ENCODE results near the gene THAP8.

THAP8 gene

DNA sequence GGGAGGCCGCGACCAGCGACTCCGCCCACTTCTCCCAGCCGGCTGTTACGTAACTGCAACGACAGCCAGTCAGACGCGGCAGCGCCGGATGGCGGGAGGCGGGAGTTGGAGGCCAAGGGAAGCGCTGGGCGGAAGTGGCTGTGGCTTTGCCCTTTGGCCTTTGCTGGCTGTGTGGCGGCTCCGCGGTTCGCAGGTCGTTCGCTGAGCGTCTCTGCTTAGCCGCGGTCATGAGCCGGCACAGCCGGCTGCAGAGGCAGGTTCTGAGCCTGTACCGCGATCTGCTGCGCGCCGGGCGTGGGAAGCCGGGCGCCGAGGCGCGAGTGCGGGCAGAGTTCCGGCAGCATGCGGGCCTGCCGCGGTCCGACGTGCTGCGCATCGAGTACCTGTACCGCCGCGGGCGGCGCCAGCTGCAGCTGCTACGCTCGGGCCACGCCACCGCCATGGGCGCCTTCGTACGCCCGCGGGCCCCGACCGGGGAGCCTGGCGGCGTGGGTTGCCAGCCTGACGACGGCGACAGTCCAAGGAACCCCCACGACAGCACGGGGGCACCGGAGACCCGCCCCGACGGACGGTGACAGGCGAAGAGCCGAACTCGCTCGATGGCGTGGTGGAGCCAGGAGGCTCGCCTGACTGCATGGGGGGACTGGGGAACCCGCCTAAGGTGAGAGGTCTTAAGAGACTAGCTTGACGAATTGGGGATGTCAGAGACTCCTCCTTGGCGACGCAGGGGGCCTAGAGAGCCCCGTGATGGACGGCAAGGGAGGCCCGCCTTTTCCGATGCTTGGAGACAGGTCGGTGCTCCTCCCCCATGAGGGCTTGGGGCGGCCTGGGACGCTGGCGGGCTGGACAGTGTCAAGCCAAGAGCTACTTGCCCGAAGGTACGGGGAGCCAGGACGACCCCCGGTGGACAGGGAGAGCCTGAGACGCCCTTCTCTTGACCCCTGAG, 58.8 kb downstream of the THAP8 start, which contains the start of gene SDHAF1:
TSS of gene SDHAF1 (plus strand) at position 141 of the 946 bp plus-strand sequence. CDS start at position 228, 87 bp downstream.
- peak; percentile 97 for DNase-seq (ENCODE audit: low spot score)

DNA sequence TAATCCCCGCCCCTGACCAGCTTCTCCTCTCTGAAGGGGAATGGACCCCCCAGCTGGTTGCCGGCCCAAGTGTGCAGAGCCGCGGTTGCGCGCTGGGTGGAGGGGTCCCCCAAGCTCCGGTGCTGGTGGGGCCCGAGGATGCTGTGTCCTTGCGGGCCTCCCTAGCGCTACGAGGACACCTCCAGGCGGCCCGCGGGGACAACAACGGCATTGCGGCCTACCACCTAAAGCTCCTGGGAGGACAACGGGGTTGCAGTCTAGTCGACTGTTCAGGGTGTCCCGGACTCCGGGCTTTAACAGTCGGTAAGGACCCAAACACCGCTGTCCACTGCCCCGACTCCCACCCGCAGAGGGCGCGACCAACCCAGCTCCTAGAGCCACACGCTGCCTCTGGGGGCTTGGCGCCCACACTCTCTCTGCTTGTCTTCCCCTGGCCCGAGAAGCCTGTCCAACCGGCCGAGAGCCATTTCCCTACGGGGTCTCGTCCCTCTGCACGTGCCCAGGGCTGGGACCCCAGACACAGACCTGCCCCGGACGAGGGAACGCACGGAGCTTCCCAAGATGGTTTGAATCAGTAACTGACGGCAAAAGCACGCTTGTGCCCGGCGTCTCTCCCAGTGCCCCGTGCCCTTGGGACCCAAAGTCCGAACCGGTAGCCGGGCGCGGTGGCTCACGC, 60.0 kb downstream of the THAP8 start:
- DNase-seq (ENCODE audit: low spot score) = peak; percentile 27

GRCh38 chr19:35992907-35993765, 60.9 kb downstream of the THAP8 start:
- no peak for DNase-seq (ENCODE audit: low spot score)

DNA sequence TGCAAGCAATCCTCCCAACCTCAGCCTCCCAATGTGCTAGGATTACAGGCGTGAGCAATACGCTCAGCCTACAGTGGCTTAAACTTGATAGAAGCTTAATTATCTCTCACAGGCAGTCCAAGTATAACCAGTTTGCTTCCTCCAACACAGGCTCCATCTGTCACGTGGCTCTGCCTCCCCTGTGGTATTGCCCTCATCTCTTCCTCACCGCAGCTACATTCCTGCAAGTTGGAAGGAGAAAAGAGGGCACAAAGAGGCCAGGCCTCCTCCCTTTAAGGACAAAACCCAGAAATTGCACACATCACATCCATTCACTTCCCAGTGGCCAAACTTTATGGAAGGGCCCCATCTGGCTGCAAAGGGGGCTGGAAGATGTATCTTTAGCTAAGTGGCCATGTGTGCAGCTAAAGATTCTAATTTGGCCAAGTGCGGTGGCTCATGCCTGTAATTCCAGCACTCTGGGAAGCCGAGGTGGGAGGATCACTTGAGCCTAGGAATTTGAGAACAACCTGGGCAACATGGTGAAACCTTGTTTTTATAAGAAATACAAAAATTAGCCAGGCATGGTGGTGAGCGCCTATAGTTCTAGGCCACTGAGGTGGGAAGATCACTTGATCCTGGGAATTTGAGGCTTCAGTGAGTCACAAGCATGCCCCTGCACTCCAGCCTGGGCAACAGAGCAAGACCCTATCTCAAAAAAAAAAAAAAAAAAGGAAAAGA, 62.2 kb downstream of the THAP8 start:
- DNase-seq (ENCODE audit: low spot score) = no peak

DNA sequence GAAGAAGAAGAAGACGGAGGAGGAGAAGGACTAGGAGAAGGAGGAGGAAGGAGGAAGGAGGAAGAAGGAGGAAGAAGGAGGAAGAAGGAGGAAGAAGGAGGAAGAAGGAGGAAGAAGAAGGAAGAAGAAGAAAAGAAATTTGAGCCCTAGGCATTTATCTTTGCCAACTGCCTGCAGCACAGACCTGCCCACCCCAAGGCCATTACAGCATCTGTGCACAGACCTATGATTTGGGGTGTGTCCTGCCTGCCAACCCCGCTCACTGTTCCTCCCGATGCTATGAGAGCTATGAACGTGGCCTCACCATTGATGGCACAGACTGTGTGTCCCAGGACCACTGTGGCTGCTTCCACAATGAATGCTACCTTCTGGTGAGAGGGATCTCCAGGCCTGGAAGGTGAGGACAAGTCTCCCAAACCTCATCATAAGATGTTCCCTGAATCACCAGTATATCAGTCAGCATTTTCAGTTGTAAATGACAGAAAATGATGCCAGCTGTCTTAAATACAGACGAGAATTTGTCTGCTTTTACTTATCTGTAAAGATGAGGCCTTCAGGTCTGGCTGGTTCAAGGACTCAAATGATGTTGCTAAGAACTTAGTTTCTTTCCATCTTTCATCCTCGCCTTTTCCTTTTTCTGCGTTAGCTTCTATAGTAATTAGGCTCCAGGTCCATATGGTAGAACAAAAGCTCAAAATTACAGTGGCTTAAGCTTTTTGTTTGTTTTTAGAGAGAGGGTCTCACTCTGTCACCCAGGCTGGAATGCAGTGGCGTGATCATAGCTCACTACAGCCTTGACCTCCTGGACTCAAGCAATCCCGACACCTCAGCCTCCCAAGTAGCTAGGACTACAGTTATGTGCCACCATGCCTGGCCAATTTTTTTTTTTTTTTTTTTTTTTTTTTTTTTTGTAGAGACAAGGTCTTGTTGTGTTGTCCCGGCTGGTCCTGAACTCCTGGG, 63.0 kb downstream of the THAP8 start:
- DNase-seq (ENCODE audit: low spot score) = no peak

- DNase-seq (ENCODE audit: low spot score) = no peak
Observed at GRCh38 chr19:35990156-35990555, 63.9 kb downstream of the THAP8 start.

DNA sequence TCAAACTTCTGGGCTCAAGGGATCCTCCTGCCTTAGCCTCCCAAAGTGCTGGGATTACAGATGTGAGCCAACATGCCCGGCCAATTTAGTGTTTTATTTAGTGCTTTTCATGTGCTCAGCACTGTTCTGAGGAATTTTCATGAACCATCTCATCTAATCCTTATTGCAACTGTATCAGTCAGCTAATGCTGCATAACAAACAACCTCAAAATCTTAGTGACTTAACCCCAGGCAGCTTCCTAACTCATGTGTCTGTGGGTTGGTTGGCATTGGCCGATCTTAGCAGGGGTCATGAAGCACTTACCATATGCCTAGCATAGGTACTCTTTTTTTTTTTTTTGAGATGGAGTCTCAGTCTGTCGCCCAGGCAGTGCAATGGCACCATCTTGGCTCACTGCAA, 65.3 kb downstream of the THAP8 start:
- no peak for DNase-seq (ENCODE audit: low spot score)

DNA sequence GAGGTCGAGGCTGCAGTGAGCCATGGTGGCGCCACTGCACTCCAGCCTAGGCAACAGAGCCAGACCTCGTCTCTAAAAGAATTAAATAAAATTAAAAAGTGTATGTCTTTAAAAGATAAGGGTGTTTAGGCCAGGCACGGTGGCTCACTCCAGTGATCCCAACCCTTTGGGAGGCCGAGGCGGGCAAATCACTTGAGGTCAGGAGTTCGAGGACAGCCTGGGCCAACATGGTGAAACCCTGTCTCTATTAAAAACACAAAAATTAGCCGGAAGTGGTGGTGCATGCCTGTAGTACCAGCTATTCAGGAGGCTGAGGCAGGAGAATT, 66.6 kb downstream of the THAP8 start:
- DNase-seq (ENCODE audit: low spot score) = no peak

DNA sequence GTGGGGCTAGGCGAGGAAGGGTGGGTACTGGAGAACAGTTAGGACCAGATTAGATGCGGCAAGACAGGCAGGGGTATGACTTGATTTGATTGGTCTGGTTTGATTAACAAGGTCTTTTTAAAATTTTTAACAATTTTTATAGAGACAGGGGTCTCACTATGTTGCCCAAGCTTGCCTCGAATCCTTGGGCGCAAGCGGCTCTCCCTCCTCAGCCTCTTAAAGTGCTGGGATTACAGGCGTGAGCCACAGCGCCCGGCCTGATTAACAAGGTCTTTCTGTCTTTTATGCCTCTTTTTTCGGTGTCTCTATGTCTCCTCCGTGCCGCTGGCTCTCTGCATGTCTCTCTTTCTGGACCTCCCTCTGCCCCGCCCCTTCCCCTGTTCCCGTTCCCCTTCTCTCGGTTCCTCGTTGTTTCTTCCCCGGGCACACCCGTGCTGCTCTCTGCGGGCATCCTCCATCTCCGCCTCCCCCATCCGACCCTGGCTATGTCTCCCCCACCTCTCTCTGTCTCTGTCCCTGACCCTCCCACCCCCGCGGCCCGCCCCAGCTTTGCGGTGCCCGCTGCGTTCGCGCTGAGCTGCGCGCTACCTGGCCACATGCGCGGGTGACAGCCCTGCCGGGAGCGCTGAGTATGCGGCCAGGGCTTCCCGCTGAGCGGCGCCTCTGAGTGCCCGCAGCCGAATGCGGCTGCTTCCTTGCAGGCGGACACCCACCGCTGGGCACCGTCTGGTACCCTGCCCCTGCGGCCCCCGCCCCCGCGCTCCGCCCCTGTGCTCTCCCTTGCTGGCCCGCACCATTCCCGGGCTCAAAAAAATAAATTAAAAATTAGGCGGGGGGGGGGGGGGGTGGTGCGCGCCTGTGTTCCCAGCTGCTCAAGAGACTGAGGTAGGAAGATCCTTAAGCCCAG, 67.2 kb downstream of the THAP8 start:
- peak; percentile 33 for DNase-seq (ENCODE audit: low spot score)

GRCh38 chr19:35986111-35986510, 68.0 kb downstream of the THAP8 start:
- DNase-seq (ENCODE audit: low spot score) = no peak

All from GM03348 (cell line).